Activated gamma-delta T cell treated with anti-CD3 and anti-CD28 coated beads, Interleukin-2, amount 50 U/mL, for 16 hours (primary cell): Measurements from ENCODE around the gene MAP3K20.
"Not testable (repeated sequence)": the region's sequence is repeated elsewhere in the genome, so short reads cannot be mapped to it uniquely, and the experiment has no call there.

ENCODE experiments used
- DNase-seq: peaks from one replicate; pipeline ENCODE4 v3.0.0-alpha.2; 2020; ENCODE audit warnings: low read depth

The MAP3K20 gene

GRCh38 chr2:173126819-173127218 is 51.2 kb downstream of the MAP3K20 start:
- DNase-seq: no peak

GRCh38 chr2:173128132-173128531 is 52.5 kb downstream of the MAP3K20 start:
- DNase-seq: not testable (repeated sequence)

GRCh38 chr2:173130496-173131465 is 55.1 kb downstream of the MAP3K20 start:
- DNase-seq: no peak

- DNase-seq: no peak
These were observed 56.9 kb downstream of the MAP3K20 start for GRCh38 chr2:173132531-173132930.

GRCh38 chr2:173134703-173135102 is 59.1 kb downstream of the MAP3K20 start:
- DNase-seq: no peak

GRCh38 chr2:173136067-173136466 is 60.4 kb downstream of the MAP3K20 start:
- no peak for DNase-seq

GRCh38 chr2:173136599-173136998 is 61.0 kb downstream of the MAP3K20 start:
- no peak for DNase-seq

GRCh38 chr2:173137610-173138009 is 62.0 kb downstream of the MAP3K20 start:
- no peak for DNase-seq

GRCh38 chr2:173138962-173139361 is 63.3 kb downstream of the MAP3K20 start:
- DNase-seq: no peak

- DNase-seq: no peak
These were observed 66.0 kb downstream of the MAP3K20 start for GRCh38 chr2:173141666-173142065.

- no peak for DNase-seq
These were observed 69.8 kb downstream of the MAP3K20 start for GRCh38 chr2:173145454-173145853.

GRCh38 chr2:173146590-173146989 is 70.9 kb downstream of the MAP3K20 start:
- DNase-seq: no peak

- no peak for DNase-seq
These were observed 72.9 kb downstream of the MAP3K20 start for GRCh38 chr2:173148520-173148919.

GRCh38 chr2:173149491-173149890 is 73.8 kb downstream of the MAP3K20 start:
- DNase-seq: peak; percentile 17

- DNase-seq: no peak
These were observed 74.4 kb downstream of the MAP3K20 start for GRCh38 chr2:173150087-173150486.

- no peak for DNase-seq
These were observed 75.3 kb downstream of the MAP3K20 start for GRCh38 chr2:173150963-173151362.

GRCh38 chr2:173151671-173152401 is 76.2 kb downstream of the MAP3K20 start:
- no peak for DNase-seq

- no peak for DNase-seq
These were observed 77.7 kb downstream of the MAP3K20 start for GRCh38 chr2:173153301-173153885.

- no peak for DNase-seq
These were observed 82.1 kb downstream of the MAP3K20 start for GRCh38 chr2:173157676-173158293.

- DNase-seq: no peak
These were observed 84.3 kb downstream of the MAP3K20 start for GRCh38 chr2:173159791-173160463.

- DNase-seq: no peak
These were observed 85.0 kb downstream of the MAP3K20 start for GRCh38 chr2:173160618-173161017.

GRCh38 chr2:173161040-173161439 is 85.4 kb downstream of the MAP3K20 start:
- no peak for DNase-seq
